ENCODE results near the gene ATAD3C. TPM values are rescaled to one million over a fixed set of nuclear protein-coding genes. Genes with fewer than 3 reads are reported as not detected.
A peak's percentile ranks its signal among the peaks of the same experiment; 100 is the strongest.

ATAD3C gene
- total RNA-seq, 1 donor: under 0.01 TPM

DNA sequence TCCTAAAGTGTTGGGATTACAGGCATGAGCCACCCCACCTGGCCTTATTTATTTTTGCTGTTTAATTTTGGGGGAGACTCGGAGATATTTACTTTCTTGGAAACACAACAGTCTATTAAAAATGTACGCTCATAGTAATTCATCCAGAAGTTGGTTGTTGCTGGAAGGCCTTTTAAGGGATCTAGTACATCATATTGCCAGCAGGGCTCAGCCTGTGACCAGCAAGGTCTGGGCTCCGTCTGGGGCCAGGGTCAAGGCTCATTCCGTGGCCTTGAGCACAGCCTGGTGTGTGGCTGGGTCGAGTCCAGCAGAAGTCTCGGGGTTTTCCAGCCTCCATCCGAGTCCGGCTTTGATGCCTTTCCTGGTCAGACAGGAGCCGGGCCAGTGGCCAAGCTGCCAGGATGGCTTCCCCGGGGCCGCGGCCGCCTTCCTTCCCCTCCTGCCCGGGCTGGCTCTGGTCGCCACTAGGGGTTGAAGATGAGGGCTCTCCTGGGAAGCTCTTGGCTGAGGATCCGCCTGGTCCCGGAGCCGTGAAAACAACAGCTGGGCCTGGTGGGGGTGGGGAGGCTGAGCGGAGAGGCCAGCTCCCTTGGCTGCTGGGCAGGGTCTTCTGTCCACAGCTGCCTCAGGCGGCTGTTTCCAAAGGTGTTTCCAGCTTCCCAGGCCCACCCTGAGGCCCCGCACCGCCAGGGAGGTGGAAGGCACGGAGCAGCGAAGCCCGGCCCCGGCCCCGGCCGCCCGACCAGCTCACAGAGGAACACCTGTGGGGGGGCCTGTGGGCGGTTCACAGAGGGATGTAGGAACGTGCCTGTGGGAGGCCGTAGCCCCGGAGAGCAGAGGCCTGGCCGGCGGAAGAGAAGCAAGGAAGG lies 19.1 kb upstream of the ATAD3C start:
- TF ChIP-seq, protein P1, sequence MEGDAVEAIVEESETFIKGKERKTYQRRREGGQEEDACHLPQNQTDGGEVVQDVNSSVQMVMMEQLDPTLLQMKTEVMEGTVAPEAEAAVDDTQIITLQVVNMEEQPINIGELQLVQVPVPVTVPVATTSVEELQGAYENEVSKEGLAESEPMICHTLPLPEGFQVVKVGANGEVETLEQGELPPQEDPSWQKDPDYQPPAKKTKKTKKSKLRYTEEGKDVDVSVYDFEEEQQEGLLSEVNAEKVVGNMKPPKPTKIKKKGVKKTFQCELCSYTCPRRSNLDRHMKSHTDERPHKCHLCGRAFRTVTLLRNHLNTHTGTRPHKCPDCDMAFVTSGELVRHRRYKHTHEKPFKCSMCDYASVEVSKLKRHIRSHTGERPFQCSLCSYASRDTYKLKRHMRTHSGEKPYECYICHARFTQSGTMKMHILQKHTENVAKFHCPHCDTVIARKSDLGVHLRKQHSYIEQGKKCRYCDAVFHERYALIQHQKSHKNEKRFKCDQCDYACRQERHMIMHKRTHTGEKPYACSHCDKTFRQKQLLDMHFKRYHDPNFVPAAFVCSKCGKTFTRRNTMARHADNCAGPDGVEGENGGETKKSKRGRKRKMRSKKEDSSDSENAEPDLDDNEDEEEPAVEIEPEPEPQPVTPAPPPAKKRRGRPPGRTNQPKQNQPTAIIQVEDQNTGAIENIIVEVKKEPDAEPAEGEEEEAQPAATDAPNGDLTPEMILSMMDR (IDR thresholded peaks at IDR 0.05; ENCODE audit: insufficient read depth, low read length): peak; percentile 39
- no peak overlapping the region for H3K4me3 ChIP-seq (ENCODE audit: low read depth, low read length)
- DNase-seq (ENCODE audit: low read depth): peak; percentile 76

DNA sequence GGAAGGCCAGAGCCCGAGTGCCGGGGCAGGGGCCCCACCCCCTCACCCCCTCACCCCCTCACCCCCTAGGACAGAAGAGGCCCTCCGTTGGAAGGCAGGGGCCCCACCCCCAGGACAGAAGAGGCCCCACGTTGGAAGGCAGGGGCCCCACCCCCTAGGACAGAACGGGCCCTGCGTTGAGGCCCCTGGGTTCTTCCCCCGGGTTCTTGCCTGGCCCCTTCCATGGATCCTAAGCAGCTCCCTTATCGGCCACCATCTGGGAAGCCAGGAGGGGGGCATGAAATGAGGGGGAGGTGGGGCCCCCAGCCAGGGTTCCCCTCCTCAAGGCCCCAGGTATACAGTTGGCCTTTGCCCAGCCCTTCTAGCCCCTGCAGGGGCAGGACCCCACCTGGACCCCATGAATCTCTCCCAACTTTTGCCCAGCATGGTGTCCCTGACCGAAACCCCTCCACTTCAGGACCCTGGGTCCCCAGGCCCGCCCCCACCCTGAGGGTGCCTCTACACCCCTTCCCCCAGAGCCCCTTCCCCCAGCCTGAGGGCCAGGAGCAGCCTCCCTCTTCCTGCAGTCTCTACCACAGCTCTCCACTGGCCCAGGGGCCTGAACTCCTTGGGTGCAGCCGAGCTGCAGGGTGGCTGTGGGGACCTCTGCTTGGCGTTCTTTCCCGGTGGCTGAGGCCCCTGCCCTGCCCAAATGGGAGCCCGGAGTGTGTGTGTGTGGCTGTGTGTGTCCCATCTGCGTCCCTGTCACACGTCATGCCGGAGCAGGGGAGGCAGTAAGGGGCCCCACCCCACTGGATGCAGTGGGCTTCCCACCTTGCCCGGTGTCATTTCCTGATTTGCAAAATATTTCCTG lies 18.3 kb upstream of the ATAD3C start:
- DNase-seq (ENCODE audit: low read depth): no peak
- TF ChIP-seq, protein P1 (IDR thresholded peaks at IDR 0.05; ENCODE audit: insufficient read depth, low read length): no peak
- H3K4me3 ChIP-seq (ENCODE audit: low read depth, low read length): no peak overlapping the region

- no peak overlapping the region for H3K4me3 ChIP-seq (ENCODE audit: low read depth, low read length)
- TF ChIP-seq, protein P1 (IDR thresholded peaks at IDR 0.05; ENCODE audit: insufficient read depth, low read length): no peak
- DNase-seq (ENCODE audit: low read depth): no peak
Observed at GRCh38 chr1:1431845-1432273, 17.6 kb upstream of the ATAD3C start.

- DNase-seq (ENCODE audit: low read depth): no peak
- H3K4me3 ChIP-seq (ENCODE audit: low read depth, low read length): no peak overlapping the region
- TF ChIP-seq, protein P1 (IDR thresholded peaks at IDR 0.05; ENCODE audit: insufficient read depth, low read length): no peak
Observed at GRCh38 chr1:1432274-1432950, 17.1 kb upstream of the ATAD3C start.

DNA sequence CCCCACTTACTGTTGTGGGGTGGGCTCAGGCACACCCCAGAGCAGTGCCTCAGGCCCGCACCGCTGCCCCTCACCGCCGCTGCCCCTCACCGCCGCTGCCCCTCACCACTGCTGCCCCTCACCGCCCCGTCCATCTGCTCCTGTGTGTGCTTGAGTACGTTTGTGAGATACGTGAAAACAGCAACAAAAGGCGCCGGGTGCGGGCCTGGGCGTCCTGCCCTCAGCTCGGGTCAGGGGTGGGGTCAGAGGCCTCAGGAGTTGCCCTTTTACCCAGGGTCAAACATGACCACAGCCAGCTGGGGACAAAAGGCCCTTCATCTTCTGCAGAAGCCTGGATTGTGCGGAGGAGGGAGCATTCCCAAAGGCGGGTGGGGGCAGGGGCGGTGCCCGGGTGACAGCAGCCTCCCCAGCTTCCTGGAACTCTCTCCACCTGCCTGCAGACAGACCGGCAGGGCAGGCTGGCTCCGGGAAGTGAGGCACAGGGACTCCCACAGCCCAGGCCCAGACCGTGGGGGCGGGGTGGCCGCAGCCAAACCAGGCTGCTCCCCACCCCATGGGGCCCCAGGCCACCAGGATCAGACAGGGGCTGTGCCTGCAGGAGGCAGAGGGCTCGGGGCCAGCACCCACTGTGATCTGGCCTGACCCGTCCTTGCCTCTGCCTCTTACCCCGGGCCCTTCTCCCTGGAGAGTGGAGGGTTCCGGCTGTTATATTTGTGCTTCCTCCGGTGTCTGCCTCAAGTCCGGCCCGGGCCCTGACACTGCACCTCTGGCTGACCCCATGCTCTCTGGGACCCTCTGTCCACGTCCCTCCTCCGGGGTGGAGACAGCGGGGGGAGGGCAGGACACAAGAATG lies 16.3 kb upstream of the ATAD3C start:
- TF ChIP-seq, protein P1 (IDR thresholded peaks at IDR 0.05; ENCODE audit: insufficient read depth, low read length): no peak
- no peak for DNase-seq (ENCODE audit: low read depth)
- H3K4me3 ChIP-seq (ENCODE audit: low read depth, low read length): no peak overlapping the region

GRCh38 chr1:1433804-1434130 lies 15.7 kb upstream of the ATAD3C start:
- no peak overlapping the region for H3K4me3 ChIP-seq (ENCODE audit: low read depth, low read length)
- TF ChIP-seq, protein P1 (IDR thresholded peaks at IDR 0.05; ENCODE audit: insufficient read depth, low read length): no peak
- DNase-seq (ENCODE audit: low read depth): peak; percentile 28

All from fibroblast of the aortic adventitia (primary cell).